SK-N-SH (cell line): ENCODE results near the gene SLC16A12.
A peak's percentile ranks its signal among the peaks of the same experiment; 100 is the strongest.

Experiments used
- CHD2 ChIP-seq: fragments of 150-350 bp; IDR thresholded peaks from 2 replicates; pipeline ENCODE4 v1.6.1; 2018; ENCODE audit warnings: low read length; ENCODE audit not compliant: partially characterized antibody
- CTCF ChIP-seq: fragments of 200-600 bp; sonication (generic); IDR thresholded peaks from 2 replicates; pipeline ENCODE4 v1.6.1; 2017; ENCODE audit warnings: antibody characterized with exemption, mild to moderate bottlenecking, moderate library complexity
- EP300 ChIP-seq, 2 experiments: IDR thresholded peaks; 2 replicates each; pipeline versions ENCODE4 v1.4.0 to v1.6.1; 2012; ENCODE audit warnings: borderline replicate concordance in 1 of 2, low read depth in 1 of 2, low read length in 1 of 2
- EZH2phosphoT487 ChIP-seq: fragments of 200-600 bp; sonication (generic); IDR thresholded peaks from 2 replicates; pipeline ENCODE4 v1.6.1; 2017; ENCODE audit warnings: low read depth, mixed run types, mild to moderate bottlenecking, antibody characterized with exemption, moderate library complexity, borderline replicate concordance
- IRF3 ChIP-seq: fragments of 150-350 bp; IDR thresholded peaks from 2 replicates; pipeline ENCODE4 v1.6.1; 2016; ENCODE audit warnings: mild to moderate bottlenecking, low read depth, low read length
- JUND ChIP-seq: IDR thresholded peaks from 2 replicates; pipeline ENCODE4 v1.4.0; 2012
- NRF1 ChIP-seq: IDR thresholded peaks from 2 replicates; pipeline ENCODE4 v1.6.1; 2012; ENCODE audit warnings: low read depth, mild to moderate bottlenecking, low read length
- RAD21 ChIP-seq: IDR thresholded peaks from 2 replicates; pipeline ENCODE4 v1.6.1; 2012; ENCODE audit warnings: mild to moderate bottlenecking, low read length
- RCOR1 ChIP-seq: fragments of 150-350 bp; IDR thresholded peaks from 2 replicates; pipeline ENCODE4 v1.6.1; 2017; ENCODE audit warnings: antibody characterized with exemption, low read length
- REST ChIP-seq: IDR thresholded peaks from 2 replicates; pipeline ENCODE4 v1.6.1; 2012; ENCODE audit warnings: mild to moderate bottlenecking, low read depth, low read length, moderate library complexity
- SMC3 ChIP-seq: IDR thresholded peaks from 2 replicates; pipeline ENCODE4 v1.6.1; 2012; ENCODE audit warnings: low read depth, low read length, improper control_type of control experiment
- TF ChIP-seq, protein P1 (sequence below): IDR thresholded peaks from 2 replicates; pipeline ENCODE4 v1.4.0; 2012; ENCODE audit warnings: low read depth, borderline replicate concordance
- TF ChIP-seq, protein P2 (sequence below): fragments of 150-350 bp; IDR thresholded peaks from 2 replicates; pipeline ENCODE4 v1.6.1; 2017; ENCODE audit warnings: antibody characterized with exemption, low read length, low read depth, borderline replicate concordance

- TF ChIP-seq EP300 (IDR thresholded peaks at IDR 0.05; ENCODE audit: borderline replicate concordance in 1 of 2, low read depth in 1 of 2, low read length in 1 of 2) (peak in 1 of 2 experiments; percentile 15; a peak in 1 of 4 replicates), CTCF (no peak), REST (no peak), IRF3 (no peak), RCOR1 (no peak), JUND (peak; percentile 43), SMC3 (no peak), EZH2phosphoT487 (no peak), RAD21 (no peak), CHD2 (no peak), NRF1 (no peak)
- TF ChIP-seq, protein P1, sequence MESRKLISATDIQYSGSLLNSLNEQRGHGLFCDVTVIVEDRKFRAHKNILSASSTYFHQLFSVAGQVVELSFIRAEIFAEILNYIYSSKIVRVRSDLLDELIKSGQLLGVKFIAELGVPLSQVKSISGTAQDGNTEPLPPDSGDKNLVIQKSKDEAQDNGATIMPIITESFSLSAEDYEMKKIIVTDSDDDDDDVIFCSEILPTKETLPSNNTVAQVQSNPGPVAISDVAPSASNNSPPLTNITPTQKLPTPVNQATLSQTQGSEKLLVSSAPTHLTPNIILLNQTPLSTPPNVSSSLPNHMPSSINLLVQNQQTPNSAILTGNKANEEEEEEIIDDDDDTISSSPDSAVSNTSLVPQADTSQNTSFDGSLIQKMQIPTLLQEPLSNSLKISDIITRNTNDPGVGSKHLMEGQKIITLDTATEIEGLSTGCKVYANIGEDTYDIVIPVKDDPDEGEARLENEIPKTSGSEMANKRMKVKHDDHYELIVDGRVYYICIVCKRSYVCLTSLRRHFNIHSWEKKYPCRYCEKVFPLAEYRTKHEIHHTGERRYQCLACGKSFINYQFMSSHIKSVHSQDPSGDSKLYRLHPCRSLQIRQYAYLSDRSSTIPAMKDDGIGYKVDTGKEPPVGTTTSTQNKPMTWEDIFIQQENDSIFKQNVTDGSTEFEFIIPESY = no peak
- TF ChIP-seq, protein P2, sequence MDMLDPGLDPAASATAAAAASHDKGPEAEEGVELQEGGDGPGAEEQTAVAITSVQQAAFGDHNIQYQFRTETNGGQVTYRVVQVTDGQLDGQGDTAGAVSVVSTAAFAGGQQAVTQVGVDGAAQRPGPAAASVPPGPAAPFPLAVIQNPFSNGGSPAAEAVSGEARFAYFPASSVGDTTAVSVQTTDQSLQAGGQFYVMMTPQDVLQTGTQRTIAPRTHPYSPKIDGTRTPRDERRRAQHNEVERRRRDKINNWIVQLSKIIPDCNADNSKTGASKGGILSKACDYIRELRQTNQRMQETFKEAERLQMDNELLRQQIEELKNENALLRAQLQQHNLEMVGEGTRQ = no peak
Measured at GRCh38 chr10:89516149-89516832, 19.1 kb downstream of the SLC16A12 start.
